LNCAP (cell line): ENCODE results near the gene PITRM1.

Experiments used
- CTCF ChIP-seq: fragments of 450-650 bp; IDR thresholded peaks from 2 replicates; pipeline ENCODE4 v1.5.1; 2017; ENCODE audit warnings: mild to moderate bottlenecking

PITRM1 gene

GRCh38 chr10:3090914-3091787 is 81.4 kb downstream of the PITRM1 start:
- no peak; the same call in 1 of the 2 replicates for TF ChIP-seq CTCF

- TF ChIP-seq CTCF, result no peak
Observed at GRCh38 chr10:3090388-3090787, 82.2 kb downstream of the PITRM1 start.
